ENCODE results near the gene DRAP1.

Gene DRAP1

DNA sequence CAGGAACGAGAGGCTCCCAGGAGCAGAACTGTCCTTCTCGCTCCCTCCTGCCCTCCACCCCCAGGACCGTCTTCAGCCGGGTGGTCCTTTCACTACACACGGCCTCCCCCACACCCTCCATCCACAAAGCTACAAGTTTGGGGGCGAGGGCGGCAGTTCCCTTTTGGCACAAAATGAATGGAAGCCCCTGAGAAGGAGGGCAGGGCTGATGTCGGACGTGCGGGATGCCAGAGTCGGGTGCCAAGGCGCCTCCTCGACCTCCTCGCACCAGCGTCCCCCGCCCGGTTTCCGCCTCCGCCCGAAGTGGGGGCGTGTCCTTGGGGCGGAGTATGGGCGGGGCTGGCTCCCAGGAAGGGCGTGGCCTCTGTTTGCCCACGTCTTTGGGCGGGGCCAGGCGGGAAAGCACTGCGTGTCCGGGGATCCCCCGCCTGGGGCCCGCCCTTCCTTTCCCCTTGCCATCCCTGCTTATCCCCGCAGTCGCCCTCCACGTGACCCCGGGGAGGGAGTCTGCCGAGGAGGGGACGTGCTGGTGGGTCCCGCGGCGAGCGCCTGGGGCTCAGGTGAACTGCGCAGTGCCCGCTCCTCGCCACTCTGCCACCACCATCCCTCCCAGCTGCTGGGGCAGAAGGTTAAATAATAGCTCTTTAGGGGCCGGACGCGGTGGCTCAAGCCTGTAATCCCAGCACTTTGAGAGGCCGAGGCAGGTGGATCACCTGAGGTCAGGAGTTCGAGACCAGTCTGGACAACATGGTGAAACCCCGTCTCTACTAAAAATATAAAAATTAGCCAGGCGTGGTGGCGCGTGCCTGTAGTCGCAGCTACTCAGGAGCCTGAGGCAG lies 45.7 kb upstream of the DRAP1 start:
- peak overlapping the region; percentile 52 for H3K4me3 ChIP-seq (ENCODE audit: low read depth, low read length)
- TF ChIP-seq CTCF (IDR thresholded peaks at IDR 0.05; ENCODE audit: control insufficient read depth, extremely low read depth, insufficient read depth): no peak
- no peak for DNase-seq (ENCODE audit: low read depth)

- no peak for TF ChIP-seq CTCF (IDR thresholded peaks at IDR 0.05; ENCODE audit: control insufficient read depth, extremely low read depth, insufficient read depth)
- DNase-seq (ENCODE audit: low read depth): no peak
- H3K4me3 ChIP-seq (ENCODE audit: low read depth, low read length): no peak within 1 kb of the TSS
These were observed 39.6 kb upstream of the DRAP1 start, which contains the start of gene CTSW for GRCh38 chr11:65879617-65880016. TSS of gene CTSW (plus strand) at chr11:65879837. CDS start at chr11:65879855, 18 bp downstream.

DNA sequence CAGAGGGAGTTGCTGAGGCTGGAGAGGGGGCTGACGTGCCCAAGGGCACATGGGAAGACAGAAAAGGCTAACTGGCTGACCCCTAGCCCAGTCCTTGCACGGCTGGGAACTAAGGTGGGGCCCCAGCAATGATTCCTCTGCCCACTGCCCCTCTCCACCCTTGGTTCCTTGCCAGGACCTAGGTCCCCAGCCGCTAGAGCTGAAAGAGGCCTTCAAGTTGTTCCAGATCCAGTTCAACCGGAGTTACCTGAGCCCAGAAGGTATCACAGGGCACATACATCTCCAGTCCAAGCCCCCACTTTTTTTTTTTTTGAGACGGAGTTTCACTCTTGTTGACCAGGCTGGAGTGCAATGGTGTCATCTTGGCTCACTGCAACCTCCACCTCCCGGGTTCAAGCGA lies 39.2 kb upstream of the DRAP1 start:
- TF ChIP-seq CTCF (IDR thresholded peaks at IDR 0.05; ENCODE audit: control insufficient read depth, extremely low read depth, insufficient read depth): no peak
- no peak for DNase-seq (ENCODE audit: low read depth)
- H3K4me3 ChIP-seq (ENCODE audit: low read depth, low read length): no peak overlapping the region

GRCh38 chr11:65880844-65881421 lies 38.3 kb upstream of the DRAP1 start:
- no peak for TF ChIP-seq CTCF (IDR thresholded peaks at IDR 0.05; ENCODE audit: control insufficient read depth, extremely low read depth, insufficient read depth)
- DNase-seq (ENCODE audit: low read depth): no peak
- no peak overlapping the region for H3K4me3 ChIP-seq (ENCODE audit: low read depth, low read length)

- no peak for TF ChIP-seq CTCF (IDR thresholded peaks at IDR 0.05; ENCODE audit: control insufficient read depth, extremely low read depth, insufficient read depth)
- H3K4me3 ChIP-seq (ENCODE audit: low read depth, low read length): no peak overlapping the region
- no peak for DNase-seq (ENCODE audit: low read depth)
These were observed 36.8 kb upstream of the DRAP1 start for GRCh38 chr11:65882120-65883057.

DNA sequence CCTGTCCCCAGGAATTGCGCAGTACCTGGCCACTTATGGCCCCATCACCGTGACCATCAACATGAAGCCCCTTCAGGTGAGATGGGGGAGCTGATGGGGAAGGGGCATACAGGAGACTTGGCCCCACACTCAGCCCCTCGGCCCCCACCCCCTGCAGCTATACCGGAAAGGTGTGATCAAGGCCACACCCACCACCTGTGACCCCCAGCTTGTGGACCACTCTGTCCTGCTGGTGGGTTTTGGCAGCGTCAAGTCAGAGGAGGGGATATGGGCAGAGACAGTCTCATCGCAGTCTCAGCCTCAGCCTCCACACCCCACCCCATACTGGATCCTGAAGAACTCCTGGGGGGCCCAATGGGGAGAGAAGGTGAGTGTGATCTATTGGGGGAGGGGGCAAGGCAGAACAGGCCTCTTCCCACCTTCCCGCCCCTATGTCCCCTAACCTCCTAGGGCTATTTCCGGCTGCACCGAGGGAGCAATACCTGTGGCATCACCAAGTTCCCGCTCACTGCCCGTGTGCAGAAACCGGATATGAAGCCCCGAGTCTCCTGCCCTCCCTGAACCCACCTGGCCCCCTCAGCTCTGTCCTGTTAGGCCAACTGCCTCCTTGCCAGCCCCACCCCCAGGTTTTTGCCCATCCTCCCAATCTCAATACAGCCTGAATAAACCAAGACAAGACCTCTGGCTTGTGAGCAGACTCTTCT lies 36.0 kb upstream of the DRAP1 start:
- TF ChIP-seq CTCF (IDR thresholded peaks at IDR 0.05; ENCODE audit: control insufficient read depth, extremely low read depth, insufficient read depth): no peak
- H3K4me3 ChIP-seq (ENCODE audit: low read depth, low read length): no peak overlapping the region
- DNase-seq (ENCODE audit: low read depth): no peak
